Keratinocyte (primary cell): Measurements from ENCODE around the gene GALNT9. TPM values are rescaled to one million over a fixed set of nuclear protein-coding genes. Genes with fewer than 3 reads are reported as not detected.

ENCODE experiments used
- DNase-seq: peaks from one replicate; pipeline ENCODE4 v3.0.0-alpha.2; 2011; ENCODE audit warnings: low read depth, missing footprints, low spot score
- FAIRE-seq: peaks from 2 replicates; lab custom pipeline; 2011; peaks lifted over from hg19 to GRCh38; lab: Jason Lieb, UNC
- H2AFZ ChIP-seq: 2 replicates; pipeline ENCODE4 v1.6.0; 2012; ENCODE audit warnings: low read length, control low read depth, inconsistent platforms; ENCODE audit not compliant: control insufficient read depth
- H3K27ac ChIP-seq: 2 replicates; pipeline ENCODE4 v1.5.1; 2011; ENCODE audit warnings: low read length; ENCODE audit not compliant: control insufficient read depth, insufficient read depth
- H3K27me3 ChIP-seq: 3 replicates; pipeline ENCODE4 v1.6.0; 2011; ENCODE audit warnings: low read length; ENCODE audit not compliant: control insufficient read depth, insufficient read depth; ENCODE audit errors: extremely low read depth
- H3K36me3 ChIP-seq, 2 experiments: 2 replicates in 1 of 2; 3 replicates in 1 of 2; pipeline ENCODE4 v1.5.1; 2011; ENCODE audit warnings: low read length in 2 of 2, mild to moderate bottlenecking in 1 of 2; ENCODE audit not compliant: control insufficient read depth in 2 of 2, insufficient read depth in 2 of 2; ENCODE audit errors: extremely low read depth in 1 of 2
- H3K4me1 ChIP-seq: 3 replicates; pipeline ENCODE4 v1.5.1; 2011; ENCODE audit warnings: low read length; ENCODE audit not compliant: control insufficient read depth, insufficient read depth; ENCODE audit errors: extremely low read depth
- H3K4me2 ChIP-seq: 3 replicates; pipeline ENCODE4 v1.6.0; 2011; ENCODE audit warnings: low read depth, low read length; ENCODE audit not compliant: control insufficient read depth, insufficient read depth; ENCODE audit errors: extremely low read depth
- H3K4me3 ChIP-seq, 3 experiments: fragments of 200-600 bp in 1 of 3; sonication (generic) in 1 of 3; 2 replicates in 2 of 3; 3 replicates in 1 of 3; pipeline ENCODE4 v1.5.1; 2011 to 2016; ENCODE audit warnings: low read length in 3 of 3, mild to moderate bottlenecking in 3 of 3, control low read depth in 2 of 3, inconsistent platforms in 1 of 3, low read depth in 1 of 3, mixed read lengths in 1 of 3, mixed run types in 1 of 3, moderate library complexity in 1 of 3; ENCODE audit not compliant: control insufficient read depth in 2 of 3, insufficient read depth in 2 of 3; ENCODE audit errors: extremely low read depth in 1 of 3
- H3K79me2 ChIP-seq: 2 replicates; pipeline ENCODE4 v1.6.0; 2012; ENCODE audit warnings: low read length; ENCODE audit not compliant: control insufficient read depth, insufficient read depth
- H3K9ac ChIP-seq: 3 replicates; pipeline ENCODE4 v1.6.0; 2011; ENCODE audit warnings: low read length; ENCODE audit not compliant: control insufficient read depth, insufficient read depth; ENCODE audit errors: extremely low read depth
- H3K9me1 ChIP-seq: 3 replicates; pipeline ENCODE4 v1.6.0; 2011; ENCODE audit warnings: low read length; ENCODE audit not compliant: control insufficient read depth, insufficient read depth; ENCODE audit errors: extremely low read depth
- H3K9me3 ChIP-seq: 2 replicates; pipeline ENCODE4 v1.5.1; 2012; ENCODE audit warnings: low read depth, low read length; ENCODE audit not compliant: control insufficient read depth
- H4K20me1 ChIP-seq: 3 replicates; pipeline ENCODE4 v1.6.0; 2011; ENCODE audit warnings: low read length; ENCODE audit not compliant: control insufficient read depth, insufficient read depth; ENCODE audit errors: extremely low read depth
- EZH2 ChIP-seq: IDR thresholded peaks from one replicate; pipeline ENCODE4 v1.6.1; 2012; ENCODE audit warnings: inconsistent platforms, mild to moderate bottlenecking, low read length, moderate library complexity
- dilution Hi-C: fragments of 300-500 bp; cut with MboI; formaldehyde crosslinking; loops from one replicate; pipeline ENCODE4 v1.7.0; 2020; ENCODE audit warnings: low sequenced_read_pairs; ENCODE audit not compliant: extremely low pct_ligation_motif_present
- polyA plus RNA-seq, 5 experiments: library from polyadenylated mRNA; depleted of rRNA in 3 of 5; stranded (reverse) in 3 of 5; stranded (forward) in 1 of 5; unstranded in 1 of 5; fragments of >200 nt; gene quantifications; 1 replicate in 1 of 5; 2 replicates in 3 of 5; 3 replicates in 1 of 5; pipeline versions ENCODE4 v1.2.1 to v1.2.3, GENCODE V29; 2011 to 2012; ENCODE audit warnings: missing spikeins in 2 of 5, low read depth in 1 of 5, low replicate concordance in 1 of 5
- TF ChIP-seq, protein P1 (sequence below), 3 experiments: IDR thresholded peaks in 1 of 3; conservative IDR thresholded peaks in 1 of 3; optimal IDR thresholded peaks in 1 of 3; 2 replicates in 2 of 3; 3 replicates in 1 of 3; pipeline versions ENCODE3 to v1.5.1; 2011; ENCODE audit warnings: low read length in 3 of 3, mild to moderate bottlenecking in 3 of 3, moderate library complexity in 2 of 3, control low read depth in 1 of 3, inconsistent platforms in 1 of 3; ENCODE audit not compliant: insufficient read depth in 2 of 3; ENCODE audit errors: extremely low read depth in 1 of 3

GALNT9 gene
- polyA plus RNA-seq, 1 donor (not counting 4 experiments of a cell fraction or from before 2014, with no cell fraction given), result not detected

DNA sequence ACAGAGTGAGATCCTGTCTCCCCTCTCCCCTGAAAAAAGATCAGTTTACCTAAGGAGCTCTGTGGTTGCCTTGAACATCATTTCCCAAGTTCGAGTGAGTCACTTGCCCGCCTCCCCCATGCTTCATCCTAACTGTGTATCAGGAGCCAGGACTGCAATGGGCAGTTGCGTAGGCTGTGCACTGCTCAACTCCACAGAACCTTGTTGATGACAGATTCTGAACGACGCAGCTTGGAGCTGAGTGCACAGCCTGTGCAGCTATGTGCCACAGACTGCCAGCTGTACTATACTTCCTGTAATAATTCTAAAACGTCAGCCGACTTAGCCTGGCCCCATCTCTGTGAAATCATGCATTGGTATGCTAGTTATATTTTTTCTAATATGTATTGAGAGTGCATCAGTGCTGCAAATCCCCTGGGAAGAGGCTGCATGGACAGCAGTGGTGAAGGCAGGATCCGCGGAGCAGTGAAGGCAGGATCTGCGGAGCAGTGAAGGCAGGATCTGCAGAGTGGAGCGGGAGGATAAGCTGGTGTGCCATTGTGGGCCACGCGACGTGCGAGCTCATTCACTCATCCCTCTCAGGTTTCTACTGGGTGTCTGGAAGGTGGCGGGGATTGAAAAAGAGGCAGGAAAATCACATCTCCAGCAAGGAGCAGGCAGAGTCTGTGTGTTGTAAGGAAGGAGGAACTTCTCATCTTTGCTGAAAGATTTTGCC is 80.8 kb downstream of the GALNT9 start:
- DNase-seq (no peak), FAIRE-seq (no peak)
- no peak overlapping the region for H3K4me3 ChIP-seq
- no peaks in the 10 kb centered on the region for H3K4me1 ChIP-seq
- no peaks in the 10 kb centered on the region for H3K9me1 ChIP-seq
- no peak overlapping the region for H3K9ac ChIP-seq
- H3K27ac ChIP-seq, result no peak overlapping the region
- no peaks in the 10 kb centered on the region for H3K36me3 ChIP-seq
- H3K9me3 ChIP-seq, result no peaks in the 10 kb centered on the region
- dilution Hi-C loops, result no loop called here
- H3K79me2 ChIP-seq, result no peaks in the 10 kb centered on the region
- no peak overlapping the region for H3K4me2 ChIP-seq
- no peak for TF ChIP-seq EZH2
- TF ChIP-seq, protein P1, sequence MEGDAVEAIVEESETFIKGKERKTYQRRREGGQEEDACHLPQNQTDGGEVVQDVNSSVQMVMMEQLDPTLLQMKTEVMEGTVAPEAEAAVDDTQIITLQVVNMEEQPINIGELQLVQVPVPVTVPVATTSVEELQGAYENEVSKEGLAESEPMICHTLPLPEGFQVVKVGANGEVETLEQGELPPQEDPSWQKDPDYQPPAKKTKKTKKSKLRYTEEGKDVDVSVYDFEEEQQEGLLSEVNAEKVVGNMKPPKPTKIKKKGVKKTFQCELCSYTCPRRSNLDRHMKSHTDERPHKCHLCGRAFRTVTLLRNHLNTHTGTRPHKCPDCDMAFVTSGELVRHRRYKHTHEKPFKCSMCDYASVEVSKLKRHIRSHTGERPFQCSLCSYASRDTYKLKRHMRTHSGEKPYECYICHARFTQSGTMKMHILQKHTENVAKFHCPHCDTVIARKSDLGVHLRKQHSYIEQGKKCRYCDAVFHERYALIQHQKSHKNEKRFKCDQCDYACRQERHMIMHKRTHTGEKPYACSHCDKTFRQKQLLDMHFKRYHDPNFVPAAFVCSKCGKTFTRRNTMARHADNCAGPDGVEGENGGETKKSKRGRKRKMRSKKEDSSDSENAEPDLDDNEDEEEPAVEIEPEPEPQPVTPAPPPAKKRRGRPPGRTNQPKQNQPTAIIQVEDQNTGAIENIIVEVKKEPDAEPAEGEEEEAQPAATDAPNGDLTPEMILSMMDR (optimal IDR thresholded peaks at IDR 0.05 in 1 of 3, IDR thresholded peaks at IDR 0.05 in 1 of 3, conservative IDR thresholded peaks at IDR 0.05 in 1 of 3; ENCODE audit: extremely low read depth in 1 of 3, insufficient read depth in 2 of 3, low read length in 3 of 3), result no peak
- H4K20me1 ChIP-seq, result no peaks in the 10 kb centered on the region
- H3K27me3 ChIP-seq, result no peaks in the 10 kb centered on the region
- no peak overlapping the region for H2AFZ ChIP-seq

DNA sequence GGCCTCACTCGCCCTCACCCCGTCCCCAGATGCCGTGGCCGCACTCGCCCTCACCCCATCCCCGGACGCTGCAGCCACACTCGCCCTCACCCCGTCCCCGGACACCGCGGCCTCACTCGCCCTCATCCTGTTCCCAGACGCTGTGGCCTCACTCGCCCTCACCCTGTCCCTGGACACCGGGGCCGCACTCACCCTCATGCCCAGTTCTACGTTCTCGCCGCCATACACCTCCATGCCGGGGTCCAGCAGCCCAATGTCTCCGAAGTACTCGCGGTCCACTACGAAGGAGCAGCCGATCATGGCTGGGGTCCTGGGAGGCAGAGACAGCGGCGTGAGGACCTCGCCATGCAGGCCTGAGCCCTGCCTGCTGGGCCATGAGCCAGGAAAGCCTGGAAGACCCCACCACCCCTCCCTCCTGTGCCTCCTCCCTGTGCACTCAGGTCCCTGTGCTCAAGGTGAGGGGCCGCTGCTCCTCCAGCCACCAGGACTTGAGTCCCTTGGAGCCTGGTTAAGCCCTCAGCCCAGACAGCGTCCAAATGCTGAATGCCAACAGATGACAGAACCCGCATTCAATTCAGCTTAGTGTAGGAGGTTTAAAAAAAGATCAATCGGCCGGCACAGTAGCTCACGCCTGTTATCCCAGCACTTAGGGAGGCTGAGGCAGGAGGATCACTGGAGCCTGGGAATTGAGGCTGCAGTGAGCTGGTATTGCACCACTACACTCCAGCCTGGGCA is 81.5 kb downstream of the GALNT9 start:
- TF ChIP-seq, protein P1 (optimal IDR thresholded peaks at IDR 0.05 in 1 of 3, IDR thresholded peaks at IDR 0.05 in 1 of 3, conservative IDR thresholded peaks at IDR 0.05 in 1 of 3; ENCODE audit: extremely low read depth in 1 of 3, insufficient read depth in 2 of 3, low read length in 3 of 3), result no peak
- no peak for TF ChIP-seq EZH2
- H3K27me3 ChIP-seq, result no peaks in the 10 kb centered on the region

More for the DNA sequence above, 81.5 kb downstream of the GALNT9 start:
- H3K4me2 ChIP-seq, result no peak overlapping the region
- no peak overlapping the region for H3K9ac ChIP-seq
- H3K27ac ChIP-seq, result no peak overlapping the region
- no peaks in the 10 kb centered on the region for H3K4me1 ChIP-seq
- no peaks in the 10 kb centered on the region for H3K9me1 ChIP-seq
- dilution Hi-C loops, result no loop called here
- H2AFZ ChIP-seq, result no peak overlapping the region
- FAIRE-seq (no peak), DNase-seq (no peak)
- no peaks in the 10 kb centered on the region for H3K9me3 ChIP-seq
- H3K36me3 ChIP-seq, result no peaks in the 10 kb centered on the region
- no peak overlapping the region for H3K4me3 ChIP-seq
- no peaks in the 10 kb centered on the region for H3K79me2 ChIP-seq
- H4K20me1 ChIP-seq, result no peaks in the 10 kb centered on the region
